K562 (cell line): ENCODE measurements around the gene TIGD4.

Source experiments
- CHD2 ChIP-seq: IDR thresholded peaks from 2 replicates; pipeline ENCODE4 v1.6.1; 2011; ENCODE audit warnings: low read depth, low read length
- E2F5 ChIP-seq: sonication (generic); formaldehyde crosslinking; IDR thresholded peaks from 2 replicates; pipeline ENCODE4 v1.8.0; 2022; ENCODE audit warnings: mild to moderate bottlenecking, missing genetic modification reagents
- ETS1 ChIP-seq: conservative IDR thresholded peaks from 2 replicates; pipeline ENCODE4 v1.6.1; 2011; ENCODE audit warnings: low read depth, mild to moderate bottlenecking, low read length; ENCODE audit not compliant: control insufficient read depth
- EZH2 ChIP-seq: IDR thresholded peaks from 2 replicates; pipeline ENCODE4 v1.6.1; 2012; ENCODE audit warnings: low read depth, mild to moderate bottlenecking, inconsistent platforms, low read length, borderline replicate concordance
- IRF2 ChIP-seq: sonication (generic); formaldehyde crosslinking; IDR thresholded peaks from 2 replicates; pipeline ENCODE4 v1.8.1; 2022; ENCODE audit warnings: mild to moderate bottlenecking, missing genetic modification reagents
- UBTF ChIP-seq, 2 experiments: IDR thresholded peaks; 2 replicates each; pipeline ENCODE4 v1.6.1; 2012; ENCODE audit warnings: improper control_type of control experiment in 2 of 2, low read depth in 2 of 2, low read length in 2 of 2, borderline replicate concordance in 1 of 2
- ZBTB34 ChIP-seq: fragments of 250-450 bp; sonication (Bioruptor Pico); IDR thresholded peaks from 2 replicates; pipeline ENCODE4 v1.8.0; 2021; ENCODE audit warnings: mild to moderate bottlenecking, moderate library complexity

GRCh38 chr4:152763796-152764195, 15.7 kb downstream of the TIGD4 start:
- no peak for TF ChIP-seq IRF2 (CRISPR knock-in tag)
- no peak for TF ChIP-seq UBTF (IDR thresholded peaks at IDR 0.05; ENCODE audit: borderline replicate concordance in 1 of 2, low read depth in 2 of 2, low read length in 2 of 2)
- no peak for TF ChIP-seq EZH2
- TF ChIP-seq ZBTB34: no peak
- TF ChIP-seq ETS1: no peak
- no peak for TF ChIP-seq CHD2
- TF ChIP-seq E2F5 (CRISPR knock-in tag): no peak
